Transverse colon (tissue), 4 donors: ENCODE measurements around the gene RNF215. TPM values are rescaled to one million over a fixed set of nuclear protein-coding genes. Genes with fewer than 3 reads are reported as not detected.
A peak's percentile ranks its signal among the peaks of the same experiment; 100 is the strongest.

ENCODE experiments used
- DNase-seq: peaks from one replicate; pipeline ENCODE4 v3.0.0-alpha.2; 2019
- H3K27ac ChIP-seq, 4 donors: fragments of 200-600 bp; sonication (generic); 2 replicates each; pipeline ENCODE4 v1.5.1; 2016 to 2018; ENCODE audit warnings: inconsistent platforms in 4 of 4
- H3K27me3 ChIP-seq: fragments of 200-600 bp; sonication (generic); 2 replicates; pipeline ENCODE4 v1.5.1; 2017; ENCODE audit warnings: inconsistent platforms
- H3K36me3 ChIP-seq, 4 donors: fragments of 200-600 bp; sonication (generic); 2 replicates each; pipeline ENCODE4 v1.5.1; 2017 to 2019; ENCODE audit warnings: inconsistent platforms in 4 of 4
- H3K4me1 ChIP-seq, 4 donors: fragments of 200-600 bp; sonication (generic); 2 replicates each; pipeline ENCODE4 v1.5.1; 2017 to 2020; ENCODE audit warnings: inconsistent platforms in 4 of 4
- H3K4me3 ChIP-seq, 4 donors: fragments of 200-600 bp; sonication (generic); 1 replicate in 1 of 4; 2 replicates in 3 of 4; pipeline versions ENCODE4 v1.5.1 to v1.6.1; 2017 to 2019; ENCODE audit warnings: inconsistent platforms in 4 of 4
- H3K9me3 ChIP-seq, 2 donors: fragments of 200-600 bp; sonication (generic); 2 replicates each; pipeline ENCODE4 v1.5.1; 2017 to 2019; ENCODE audit warnings: inconsistent platforms in 2 of 2
- EP300 ChIP-seq: sonication (generic); formaldehyde crosslinking; IDR thresholded peaks from one replicate; pipeline ENCODE4 v1.6.1; 2017; ENCODE audit warnings: antibody characterized with exemption, low read depth
- POLR2A ChIP-seq: fragments of 450-650 bp; IDR thresholded peaks from one replicate; pipeline ENCODE4 v1.6.1; 2016; ENCODE audit warnings: antibody characterized with exemption, mild to moderate bottlenecking, moderate library complexity
- POLR2AphosphoS5 ChIP-seq, 3 donors: sonication (generic); formaldehyde crosslinking; IDR thresholded peaks; one replicate each; pipeline ENCODE4 v1.6.1; 2016; ENCODE audit warnings: antibody characterized with exemption in 3 of 3
- WGBS, 2 donors: methylation state at CpG; one replicate each; pipeline ENCODE4 v1.1.5; 2018; ENCODE audit warnings: low coverage in 1 of 2; 5-methylcytosine and 5-hydroxymethylcytosine counted together
- in situ Hi-C, 4 donors: fragments of 200-750 bp; cut with MboI; loops; one replicate each; pipeline versions ENCODE4 v1.15.0 to v1.15.1; 2017; ENCODE audit warnings: low sequenced_read_pairs in 3 of 4, low pct_ligation_motif_present in 1 of 4, low pct_unique_long_range_greater_than_20kb in 1 of 4
- intact Hi-C: fragments of 100-400 bp; cut with DNase I; formaldehyde crosslinking; loops from one replicate; pipeline ENCODE4 v1.15.1; 2023; ENCODE audit warnings: low total_unique reads
- total RNA-seq, 4 donors: library from RNA; depleted of rRNA; stranded (reverse); fragments of >200 nt; gene quantifications; one replicate each; pipeline ENCODE4 v1.1.0, GENCODE V29; 2016
- TF ChIP-seq, protein P1 (sequence below), 5 experiments: fragments of 200-600 bp in 3 of 5; fragments of 450-650 bp in 2 of 5; sonication (generic) in 3 of 5; IDR thresholded peaks; 1 replicate in 2 of 5; 2 replicates in 3 of 5; pipeline ENCODE4 v1.5.1; 2016 to 2017; ENCODE audit warnings: antibody characterized with exemption in 5 of 5, inconsistent platforms in 3 of 5, mild to moderate bottlenecking in 2 of 5, moderate library complexity in 1 of 5

Gene RNF215
- total RNA-seq, 4 donors from 2014 or later, result 3.2 to 65.5 (median 9.8) TPM

DNA sequence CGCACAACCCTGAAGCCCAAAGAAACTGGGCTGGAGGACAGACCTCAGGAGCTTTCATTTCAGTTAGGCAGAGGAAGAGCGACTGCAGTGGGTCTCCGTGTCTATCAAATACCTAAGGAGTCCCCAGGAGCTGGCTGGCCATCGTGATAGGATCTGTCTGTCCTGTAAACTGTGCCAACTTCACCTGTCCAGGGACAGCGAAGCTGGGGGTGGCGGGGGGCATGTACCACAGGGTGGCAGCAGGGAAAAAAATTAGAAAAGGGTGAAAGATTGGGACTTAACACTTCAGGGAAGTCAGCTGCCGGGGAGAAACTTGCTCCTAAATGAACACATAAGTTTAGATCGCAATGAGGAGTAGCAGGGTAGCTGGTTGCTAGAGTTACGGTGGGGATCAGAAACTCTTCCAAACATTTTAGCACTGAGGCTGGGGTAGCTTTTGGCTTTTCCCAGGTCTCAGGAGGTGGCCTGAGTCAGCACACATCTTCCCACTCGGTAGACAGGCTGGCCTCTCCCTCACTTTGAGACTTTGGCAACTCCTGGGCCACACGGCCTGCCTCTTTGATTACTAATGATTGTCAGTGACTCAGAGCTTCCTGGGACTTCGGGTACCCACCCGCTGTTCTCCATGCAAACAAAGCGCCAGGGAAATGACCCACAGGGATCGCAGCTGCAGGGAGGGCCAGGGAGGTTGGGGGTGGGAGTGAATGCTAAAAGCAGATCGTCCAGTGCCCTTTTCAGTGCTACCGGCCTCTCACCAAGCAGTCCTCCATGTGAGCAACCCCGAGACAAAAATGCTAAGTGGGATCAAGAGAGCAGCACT is 35.5 kb upstream of the RNF215 start:
- peak; percentile 17 for TF ChIP-seq POLR2A
- TF ChIP-seq POLR2AphosphoS5 (IDR thresholded peaks at IDR 0.05), result peak; percentile 71 to 84 (median 81)
- TF ChIP-seq, protein P1, sequence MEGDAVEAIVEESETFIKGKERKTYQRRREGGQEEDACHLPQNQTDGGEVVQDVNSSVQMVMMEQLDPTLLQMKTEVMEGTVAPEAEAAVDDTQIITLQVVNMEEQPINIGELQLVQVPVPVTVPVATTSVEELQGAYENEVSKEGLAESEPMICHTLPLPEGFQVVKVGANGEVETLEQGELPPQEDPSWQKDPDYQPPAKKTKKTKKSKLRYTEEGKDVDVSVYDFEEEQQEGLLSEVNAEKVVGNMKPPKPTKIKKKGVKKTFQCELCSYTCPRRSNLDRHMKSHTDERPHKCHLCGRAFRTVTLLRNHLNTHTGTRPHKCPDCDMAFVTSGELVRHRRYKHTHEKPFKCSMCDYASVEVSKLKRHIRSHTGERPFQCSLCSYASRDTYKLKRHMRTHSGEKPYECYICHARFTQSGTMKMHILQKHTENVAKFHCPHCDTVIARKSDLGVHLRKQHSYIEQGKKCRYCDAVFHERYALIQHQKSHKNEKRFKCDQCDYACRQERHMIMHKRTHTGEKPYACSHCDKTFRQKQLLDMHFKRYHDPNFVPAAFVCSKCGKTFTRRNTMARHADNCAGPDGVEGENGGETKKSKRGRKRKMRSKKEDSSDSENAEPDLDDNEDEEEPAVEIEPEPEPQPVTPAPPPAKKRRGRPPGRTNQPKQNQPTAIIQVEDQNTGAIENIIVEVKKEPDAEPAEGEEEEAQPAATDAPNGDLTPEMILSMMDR (IDR thresholded peaks at IDR 0.05), result no peak
- Histone ChIP-seq H3K27ac (peak overlapping the region; percentile 98 to 99 (median 98)), H3K4me1 (peaks cover 22 to 62% (median 39%) of the 10 kb centered on the region in 4 donors), H3K36me3 (no peaks in the 10 kb centered on the region), H3K4me3 (peak overlapping the region; percentile 54 to 70 (median 62)), H3K27me3 (no peaks in the 10 kb centered on the region), H3K9me3 (no peaks in the 10 kb centered on the region)
- 46 to 48% methylated on average over 6 to 12 of the region's 18 CpGs for whole genome bisulfite sequencing, 2 donors
- intact Hi-C loops, result no loop called here
- in situ Hi-C loops, result no loop called here
- peak; percentile 78 for DNase-seq

DNA sequence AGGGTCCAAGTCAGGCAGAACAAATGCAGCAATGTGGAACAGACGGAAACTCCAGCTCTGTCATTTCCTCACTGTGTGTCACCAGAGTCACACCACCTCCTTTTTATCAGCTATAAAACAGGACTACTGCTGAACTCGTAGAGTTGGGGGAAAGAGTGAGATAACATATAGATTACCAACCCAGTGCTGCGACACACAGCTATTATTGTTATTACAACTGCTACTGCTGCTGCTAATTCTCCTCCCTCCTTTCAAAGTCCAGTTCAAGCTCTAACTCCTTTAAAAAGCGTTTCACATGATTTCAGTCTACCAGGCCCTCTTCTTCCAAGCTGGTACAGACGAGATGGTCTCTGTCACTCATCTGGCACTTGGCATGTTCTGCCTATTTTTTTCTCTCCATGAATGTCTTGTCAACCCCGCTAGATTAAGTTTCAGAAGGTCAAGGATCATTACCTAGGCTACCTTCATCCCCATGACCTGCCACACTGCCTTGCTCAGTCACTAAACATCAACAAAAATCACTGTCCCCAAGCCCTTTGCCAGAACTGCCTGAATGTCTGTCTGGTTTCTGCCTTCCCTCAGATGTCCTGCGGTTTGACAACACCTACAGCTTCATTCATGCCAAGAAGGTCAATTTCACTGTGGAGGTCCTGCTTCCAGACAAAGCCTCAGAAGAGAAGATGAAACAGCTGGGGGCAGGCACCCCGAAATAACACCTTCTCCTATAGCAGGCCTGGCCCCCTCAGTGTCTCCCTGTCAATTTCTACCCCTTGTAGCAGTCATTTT is 34.7 kb upstream of the RNF215 start:
- Histone ChIP-seq H3K9me3 (no peaks in the 10 kb centered on the region), H3K36me3 (no peaks in the 10 kb centered on the region), H3K27ac (peak overlapping the region; percentile 98 to 99 (median 98)), H3K4me1 (peaks cover 22 to 62% (median 38%) of the 10 kb centered on the region in 4 donors), H3K4me3 (peak overlapping the region in 1 of 4 donors; percentile 70), H3K27me3 (no peaks in the 10 kb centered on the region)
- DNase-seq, result no peak
- 50 to 54% methylated on average over 8 of the region's 8 CpGs for WGBS, 2 donors
- in situ Hi-C loops (no loop called here), intact Hi-C loops (no loop called here)
- TF ChIP-seq EP300 (no peak), POLR2A (peak; percentile 12), POLR2AphosphoS5 (IDR thresholded peaks at IDR 0.05) (peak in 1 of 3 donors; percentile 27)

DNA sequence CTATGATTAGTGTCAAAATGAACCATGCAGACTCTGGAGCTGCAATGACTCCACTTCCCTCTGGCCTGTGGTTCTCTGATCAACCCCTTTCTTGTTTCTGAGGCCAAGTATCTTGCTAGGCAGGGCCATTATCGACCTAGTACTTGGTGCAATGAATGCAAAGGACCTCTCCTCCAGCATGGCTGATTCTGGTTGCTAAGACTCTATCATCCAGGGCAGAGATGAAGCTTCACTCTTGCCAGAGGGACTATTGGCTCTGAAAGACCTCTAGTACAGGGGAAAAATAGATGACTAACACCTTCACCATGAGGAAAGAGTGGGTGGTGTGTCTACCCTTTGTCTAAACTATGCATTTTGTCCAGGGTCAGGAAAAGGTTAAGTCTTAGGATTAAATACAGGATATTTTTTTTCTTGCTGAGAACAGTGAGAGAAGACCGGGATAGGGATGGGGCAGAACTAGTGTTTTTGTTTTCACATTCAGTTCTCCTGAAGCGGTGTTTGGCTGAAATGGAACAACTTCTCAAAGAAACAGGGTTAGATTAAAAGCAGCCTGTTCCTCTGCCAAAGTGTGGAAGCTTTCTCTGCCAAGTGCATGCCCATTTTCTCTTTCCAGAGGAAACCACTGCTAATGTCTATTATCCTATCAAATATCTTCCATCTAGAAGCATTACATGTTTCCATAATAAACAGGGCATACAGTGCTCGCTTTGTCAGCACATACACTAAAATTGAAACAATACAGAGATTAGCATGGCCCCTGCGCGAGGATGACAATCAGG is 33.3 kb upstream of the RNF215 start:
- Histone ChIP-seq H3K27ac (peak overlapping the region in 2 of 4 donors; percentile 98 to 99), H3K36me3 (no peaks in the 10 kb centered on the region), H3K4me1 (peaks cover 22 to 53% (median 34%) of the 10 kb centered on the region in 4 donors), H3K4me3 (no peak overlapping the region), H3K9me3 (no peaks in the 10 kb centered on the region), H3K27me3 (no peaks in the 10 kb centered on the region)
- 61 to 73% methylated on average over 3 to 6 of the region's 6 CpGs for WGBS, 2 donors
- no peak for DNase-seq
- intact Hi-C loops, result no loop called here
- in situ Hi-C loops, result no loop called here
- TF ChIP-seq POLR2A (no peak), POLR2AphosphoS5 (IDR thresholded peaks at IDR 0.05) (no peak), EP300 (no peak)
- TF ChIP-seq, protein P1 (IDR thresholded peaks at IDR 0.05), result no peak

DNA sequence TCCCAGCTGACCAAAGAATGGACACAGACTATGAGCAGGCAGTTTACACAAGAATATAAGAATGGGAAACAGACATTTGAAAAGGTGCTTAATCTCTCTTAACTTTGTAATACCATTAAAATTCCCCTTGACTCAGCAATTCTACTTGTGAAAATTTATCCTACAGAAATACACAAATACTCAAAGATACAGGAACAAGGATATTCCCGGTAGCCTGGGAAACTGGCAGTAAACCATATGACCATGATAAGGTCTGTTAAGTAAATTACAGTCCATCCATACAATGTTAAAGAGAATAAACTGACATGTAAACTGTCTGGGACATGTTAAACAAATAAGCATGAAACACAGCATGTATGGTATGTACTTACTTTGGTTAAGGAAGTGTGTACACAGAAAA is 29.6 kb upstream of the RNF215 start:
- H3K27me3 ChIP-seq, result no peaks in the 10 kb centered on the region
- peak overlapping the region in 1 of 4 donors; percentile 12 for H3K27ac ChIP-seq
- no peak for DNase-seq
- intact Hi-C loops, result no loop called here
- WGBS, 2 donors, result 42% methylated on average over 1 of the region's 1 CpG; no CpG with 5 or more reads in 1 of the 2 donors
- H3K9me3 ChIP-seq, result no peaks in the 10 kb centered on the region
- H3K4me3 ChIP-seq, result no peak overlapping the region
- in situ Hi-C loops, result no loop called here
- no peaks in the 10 kb centered on the region for H3K36me3 ChIP-seq
- peaks cover 2 to 24% (median 9%) of the 10 kb centered on the region in 4 donors for H3K4me1 ChIP-seq
- TF ChIP-seq, protein P1 (IDR thresholded peaks at IDR 0.05), result no peak
- no peak for TF ChIP-seq POLR2A
- no peak for TF ChIP-seq EP300
- no peak for TF ChIP-seq POLR2AphosphoS5 (IDR thresholded peaks at IDR 0.05)
